K562 (cell line): ENCODE results near the gene MATN1. TPM values are rescaled to one million over a fixed set of nuclear protein-coding genes. Genes with fewer than 3 reads are reported as not detected.

ENCODE experiments used
- ATF6 ChIP-seq: sonication (generic); formaldehyde crosslinking; IDR thresholded peaks from 2 replicates; pipeline ENCODE4 v1.4.0; 2020; ENCODE audit warnings: mild to moderate bottlenecking, missing genetic modification reagents
- STAT5B ChIP-seq: fragments of 250-450 bp; sonication (Bioruptor Pico); IDR thresholded peaks from 2 replicates; pipeline ENCODE4 v1.8.0; 2021; ENCODE audit warnings: mild to moderate bottlenecking, inconsistent platforms
- ZKSCAN8 ChIP-seq: fragments of 200-800 bp; sonication (Bioruptor generic); IDR thresholded peaks from 2 replicates; pipeline ENCODE4 v1.6.1; 2016; ENCODE audit warnings: missing genetic modification characterization, missing compliant biosample characterization
- ZNF395 ChIP-seq: fragments of 200-800 bp; sonication (Bioruptor generic); IDR thresholded peaks from 2 replicates; pipeline ENCODE4 v1.6.1; 2017; ENCODE audit warnings: missing genetic modification characterization, missing compliant biosample characterization
- ZNF785 ChIP-seq: fragments of 250-450 bp; sonication (Bioruptor Pico); IDR thresholded peaks from 2 replicates; pipeline ENCODE4 v1.4.0; 2020; ENCODE audit warnings: mild to moderate bottlenecking
- polyA plus RNA-seq, 8 experiments: library from polyadenylated mRNA; depleted of rRNA in 4 of 8; stranded (reverse) in 5 of 8; unstranded in 3 of 8; fragments of >200 nt; fragmentation: Nextera tagmentation in 2 of 8; fragmentation: Illumina TruSeq in 1 of 8; extraction: Ambion mirVana in 2 of 8; extraction: Trizol in 1 of 8; gene quantifications; 2 replicates each; pipeline versions ENCODE4 v1.2.1 to v1.2.3, GENCODE V29; 2011 to 2014; ENCODE audit warnings: inconsistent platforms in 1 of 8, missing spikeins in 1 of 8
- total RNA-seq, 7 experiments: library from RNA; depleted of rRNA in 6 of 7; stranded (reverse); fragments of >200 nt in 6 of 7; fragmentation: Illumina TruSeq in 2 of 7; extraction: Trizol in 2 of 7; gene quantifications; 2 replicates each; pipeline versions ENCODE4 v1.2.1 to v1.2.3, GENCODE V29; 2011 to 2021; ENCODE audit warnings: low replicate concordance in 1 of 7
- TF ChIP-seq, protein P1 (sequence below): fragments of 250-450 bp; sonication (Bioruptor Pico); IDR thresholded peaks from 2 replicates; pipeline ENCODE4 v1.4.0; 2020

The MATN1 gene
- total and polyA plus RNA-seq, 9 of the 15 experiments (the other 6 are each of a cell fraction or from before 2014, with no cell fraction given), result 0.10 to 2.3 (median 1.2) TPM

GRCh38 chr1:30684259-30684658, 39.1 kb downstream of the MATN1 start (continued):
- no peak for TF ChIP-seq ATF6 (CRISPR knock-in tag)
- TF ChIP-seq STAT5B (CRISPR knock-in tag), result no peak
- TF ChIP-seq ZNF785 (CRISPR knock-in tag), result no peak
- no peak for TF ChIP-seq ZNF395 (CRISPR knock-in tag)
- TF ChIP-seq, protein P1, sequence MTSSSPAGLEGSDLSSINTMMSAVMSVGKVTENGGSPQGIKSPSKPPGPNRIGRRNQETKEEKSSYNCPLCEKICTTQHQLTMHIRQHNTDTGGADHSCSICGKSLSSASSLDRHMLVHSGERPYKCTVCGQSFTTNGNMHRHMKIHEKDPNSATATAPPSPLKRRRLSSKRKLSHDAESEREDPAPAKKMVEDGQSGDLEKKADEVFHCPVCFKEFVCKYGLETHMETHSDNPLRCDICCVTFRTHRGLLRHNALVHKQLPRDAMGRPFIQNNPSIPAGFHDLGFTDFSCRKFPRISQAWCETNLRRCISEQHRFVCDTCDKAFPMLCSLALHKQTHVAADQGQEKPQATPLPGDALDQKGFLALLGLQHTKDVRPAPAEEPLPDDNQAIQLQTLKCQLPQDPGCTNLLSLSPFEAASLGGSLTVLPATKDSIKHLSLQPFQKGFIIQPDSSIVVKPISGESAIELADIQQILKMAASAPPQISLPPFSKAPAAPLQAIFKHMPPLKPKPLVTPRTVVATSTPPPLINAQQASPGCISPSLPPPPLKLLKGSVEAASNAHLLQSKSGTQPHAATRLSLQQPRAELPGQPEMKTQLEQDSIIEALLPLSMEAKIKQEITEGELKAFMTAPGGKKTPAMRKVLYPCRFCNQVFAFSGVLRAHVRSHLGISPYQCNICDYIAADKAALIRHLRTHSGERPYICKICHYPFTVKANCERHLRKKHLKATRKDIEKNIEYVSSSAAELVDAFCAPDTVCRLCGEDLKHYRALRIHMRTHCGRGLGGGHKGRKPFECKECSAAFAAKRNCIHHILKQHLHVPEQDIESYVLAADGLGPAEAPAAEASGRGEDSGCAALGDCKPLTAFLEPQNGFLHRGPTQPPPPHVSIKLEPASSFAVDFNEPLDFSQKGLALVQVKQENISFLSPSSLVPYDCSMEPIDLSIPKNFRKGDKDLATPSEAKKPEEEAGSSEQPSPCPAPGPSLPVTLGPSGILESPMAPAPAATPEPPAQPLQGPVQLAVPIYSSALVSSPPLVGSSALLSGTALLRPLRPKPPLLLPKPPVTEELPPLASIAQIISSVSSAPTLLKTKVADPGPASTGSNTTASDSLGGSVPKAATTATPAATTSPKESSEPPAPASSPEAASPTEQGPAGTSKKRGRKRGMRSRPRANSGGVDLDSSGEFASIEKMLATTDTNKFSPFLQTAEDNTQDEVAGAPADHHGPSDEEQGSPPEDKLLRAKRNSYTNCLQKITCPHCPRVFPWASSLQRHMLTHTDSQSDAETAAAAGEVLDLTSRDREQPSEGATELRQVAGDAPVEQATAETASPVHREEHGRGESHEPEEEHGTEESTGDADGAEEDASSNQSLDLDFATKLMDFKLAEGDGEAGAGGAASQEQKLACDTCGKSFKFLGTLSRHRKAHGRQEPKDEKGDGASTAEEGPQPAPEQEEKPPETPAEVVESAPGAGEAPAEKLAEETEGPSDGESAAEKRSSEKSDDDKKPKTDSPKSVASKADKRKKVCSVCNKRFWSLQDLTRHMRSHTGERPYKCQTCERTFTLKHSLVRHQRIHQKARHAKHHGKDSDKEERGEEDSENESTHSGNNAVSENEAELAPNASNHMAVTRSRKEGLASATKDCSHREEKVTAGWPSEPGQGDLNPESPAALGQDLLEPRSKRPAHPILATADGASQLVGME (CRISPR knock-in tag), result no peak
- no peak for TF ChIP-seq ZKSCAN8 (CRISPR knock-in tag)
- TF ChIP-seq, all 486 proteins: peak for 0
